H1 (cell line): ENCODE results near the gene SMYD3. TPM values are rescaled to one million over a fixed set of nuclear protein-coding genes. Genes with fewer than 3 reads are reported as not detected.

Experiments used
- CTCF ChIA-PET: fragments of 300-600 bp; sonication (Branson Sonifier 250); formaldehyde crosslinking; loops from one replicate; lab custom pipeline; 2021; ENCODE audit not compliant: partially characterized antibody; lab: Charles Lee
- POLR2A ChIA-PET: fragments of 300-600 bp; sonication (Branson Sonifier 250); formaldehyde crosslinking; loops from one replicate; lab custom pipeline; 2021; ENCODE audit warnings: inconsistent platforms; ENCODE audit not compliant: partially characterized antibody; lab: Charles Lee
- DNase-seq, 2 experiments: peaks; one replicate each; pipeline versions ENCODE4 v3.0.0 to v3.0.0-alpha.2; 2010 to 2022; ENCODE audit warnings: low spot score in 2 of 2, low read depth in 1 of 2, mixed read lengths in 1 of 2
- FAIRE-seq: peaks from 2 replicates; lab custom pipeline; 2011; peaks lifted over from hg19 to GRCh38; lab: Jason Lieb, UNC
- H2AFZ ChIP-seq: 2 replicates; pipeline ENCODE4 v1.8.1; 2012; ENCODE audit warnings: low read length, inconsistent platforms
- H2AK5ac ChIP-seq: 2 replicates; pipeline ENCODE4 v1.6.1; 2013; ENCODE audit warnings: low read depth, low read length
- H2BK120ac ChIP-seq: replicated peaks from 2 replicates; pipeline ENCODE3; 2013; ENCODE audit warnings: low read depth, low read length, inconsistent platforms
- H2BK12ac ChIP-seq: 2 replicates; pipeline ENCODE4 v1.6.1; 2013; ENCODE audit warnings: low read depth, low read length
- H2BK15ac ChIP-seq: 2 replicates; pipeline ENCODE4 v1.6.1; 2013; ENCODE audit warnings: low read length
- H2BK20ac ChIP-seq: 2 replicates; pipeline ENCODE4 v1.6.1; 2013; ENCODE audit warnings: low read length
- H2BK5ac ChIP-seq: 2 replicates; pipeline ENCODE4 v1.6.1; 2013; ENCODE audit warnings: low read depth, low read length
- H3K14ac ChIP-seq: 2 replicates; pipeline ENCODE4 v1.6.1; 2013; ENCODE audit warnings: inconsistent platforms; ENCODE audit not compliant: insufficient read length
- H3K18ac ChIP-seq: 2 replicates; pipeline ENCODE4 v1.6.1; 2013; ENCODE audit warnings: low read length; ENCODE audit errors: extremely low read depth
- H3K23ac ChIP-seq: 2 replicates; pipeline ENCODE4 v1.6.1; 2013; ENCODE audit warnings: inconsistent platforms; ENCODE audit not compliant: insufficient read length
- H3K23me2 ChIP-seq: 2 replicates; pipeline ENCODE4 v1.6.1; 2013; ENCODE audit warnings: low read depth, low read length
- H3K27ac ChIP-seq: 2 replicates; pipeline ENCODE4 v1.6.1; 2011; ENCODE audit warnings: low read depth, low read length, inconsistent platforms
- H3K27me3 ChIP-seq, 4 experiments: replicated peaks in 1 of 4; 1 replicate in 1 of 4; 2 replicates in 3 of 4; pipeline versions ENCODE4 v1.6.1 to v1.8.1; 2011 to 2013; ENCODE audit warnings: low read length in 3 of 4, mild to moderate bottlenecking in 3 of 4, inconsistent platforms in 2 of 4, mixed read lengths in 2 of 4, moderate library complexity in 1 of 4; ENCODE audit not compliant: control insufficient read depth in 3 of 4, insufficient read depth in 3 of 4; ENCODE audit errors: extremely low read depth in 1 of 4
- H3K36me3 ChIP-seq, 4 experiments: 2 replicates each; pipeline versions ENCODE4 v1.6.1 to v1.8.1; 2011 to 2013; ENCODE audit warnings: mild to moderate bottlenecking in 4 of 4, low read length in 3 of 4, moderate library complexity in 2 of 4, control low read depth in 1 of 4, inconsistent platforms in 1 of 4; ENCODE audit not compliant: insufficient read depth in 4 of 4, control insufficient read depth in 2 of 4
- H3K4ac ChIP-seq: replicated peaks from 2 replicates; pipeline ENCODE3; 2013; ENCODE audit warnings: low read length, low read depth, mixed read lengths, inconsistent platforms; ENCODE audit not compliant: insufficient read length
- H3K4me1 ChIP-seq, 4 experiments: replicated peaks in 1 of 4; 1 replicate in 1 of 4; 2 replicates in 3 of 4; pipeline versions ENCODE4 v1.6.1 to v1.8.1; 2011 to 2013; ENCODE audit warnings: low read length in 3 of 4, inconsistent platforms in 2 of 4, mixed read lengths in 1 of 4; ENCODE audit not compliant: insufficient read depth in 4 of 4, control insufficient read depth in 3 of 4
- H3K4me2 ChIP-seq, 2 experiments: 2 replicates each; pipeline versions ENCODE4 v1.6.1 to v1.8.1; 2011 to 2013; ENCODE audit warnings: low read depth in 2 of 2, low read length in 2 of 2, control low read depth in 1 of 2, inconsistent platforms in 1 of 2, mild to moderate bottlenecking in 1 of 2; ENCODE audit not compliant: insufficient read depth in 1 of 2
- H3K4me3 ChIP-seq, 4 experiments: fragments of 200-600, 300-600 bp in 1 of 4; sonication (generic), shearing (Covaris generic), sonication (Bioruptor Twin) in 1 of 4; 2 replicates each; pipeline versions ENCODE4 v1.5.1 to v1.8.1; 2011 to 2016; ENCODE audit warnings: low read length in 4 of 4, low read depth in 3 of 4, control low read depth in 2 of 4, inconsistent platforms in 2 of 4, mild to moderate bottlenecking in 2 of 4, mixed read lengths in 1 of 4, moderate library complexity in 1 of 4; ENCODE audit not compliant: insufficient read depth in 2 of 4; ENCODE audit errors: extremely low read depth in 1 of 4
- H3K56ac ChIP-seq: replicated peaks from 2 replicates; pipeline ENCODE3; 2013; ENCODE audit warnings: low read depth, mild to moderate bottlenecking, mixed read lengths, low read length, inconsistent platforms; ENCODE audit not compliant: insufficient read length
- H3K79me1 ChIP-seq: 2 replicates; pipeline ENCODE4 v1.6.1; 2013; ENCODE audit warnings: low read depth, low read length, control low read depth
- H3K79me2 ChIP-seq, 2 experiments: 2 replicates each; pipeline versions ENCODE4 v1.6.1 to v1.8.1; 2012 to 2013; ENCODE audit warnings: low read length in 2 of 2, mild to moderate bottlenecking in 2 of 2, inconsistent platforms in 1 of 2; ENCODE audit not compliant: insufficient read depth in 2 of 2, control insufficient read depth in 1 of 2
- H3K9ac ChIP-seq, 4 experiments: replicated peaks in 1 of 4; 1 replicate in 1 of 4; 2 replicates in 3 of 4; pipeline versions ENCODE4 v1.6.1 to v1.8.1; 2011 to 2013; ENCODE audit warnings: low read depth in 3 of 4, low read length in 3 of 4, control low read depth in 2 of 4, mild to moderate bottlenecking in 2 of 4, moderate library complexity in 2 of 4, inconsistent platforms in 1 of 4; ENCODE audit errors: extremely low read depth in 1 of 4
- H3K9me3 ChIP-seq, 2 experiments: 2 replicates each; pipeline versions ENCODE4 v1.6.1 to v1.8.1; 2012 to 2013; ENCODE audit warnings: mild to moderate bottlenecking in 2 of 2, moderate library complexity in 2 of 2, control low read depth in 1 of 2, inconsistent platforms in 1 of 2, low read depth in 1 of 2, low read length in 1 of 2, mixed read lengths in 1 of 2; ENCODE audit not compliant: insufficient read depth in 2 of 2
- H4K20me1 ChIP-seq, 2 experiments: replicated peaks in 1 of 2; 2 replicates each; pipeline versions ENCODE3 to v1.8.1; 2011 to 2013; ENCODE audit warnings: inconsistent platforms in 2 of 2, low read length in 2 of 2, mild to moderate bottlenecking in 1 of 2; ENCODE audit not compliant: insufficient read depth in 2 of 2, control insufficient read depth in 1 of 2
- H4K5ac ChIP-seq: 2 replicates; pipeline ENCODE4 v1.6.1; 2013; ENCODE audit warnings: low read length, low read depth, mixed read lengths, inconsistent platforms; ENCODE audit not compliant: insufficient read length
- H4K8ac ChIP-seq: 2 replicates; pipeline ENCODE4 v1.8.0; 2013; ENCODE audit warnings: mild to moderate bottlenecking, moderate library complexity, low read length, inconsistent platforms; ENCODE audit not compliant: insufficient read depth; ENCODE audit errors: extremely low read depth
- H4K91ac ChIP-seq: replicated peaks from 2 replicates; pipeline ENCODE3; 2013; ENCODE audit warnings: low read length, mixed read lengths, inconsistent platforms; ENCODE audit not compliant: insufficient read length
- BACH1 ChIP-seq: IDR thresholded peaks from 2 replicates; pipeline ENCODE4 v1.6.1; 2012; ENCODE audit warnings: low read length, improper control_type of control experiment
- CBX8 ChIP-seq: fragments of 300-800, 300-1000 bp; sonication (generic); IDR thresholded peaks from 2 replicates; pipeline ENCODE4 v1.7.1; 2016; ENCODE audit warnings: low read depth, low read length, borderline replicate concordance
- CHD1 ChIP-seq: IDR thresholded peaks from 2 replicates; pipeline ENCODE4 v1.6.1; 2012; ENCODE audit warnings: low read depth, low read length, improper control_type of control experiment
- EGR1 ChIP-seq: IDR thresholded peaks from 2 replicates; pipeline ENCODE4 v1.6.1; 2011; ENCODE audit warnings: low read depth, low read length, borderline replicate concordance
- JUN ChIP-seq: IDR thresholded peaks from 2 replicates; pipeline ENCODE4 v1.6.1; 2011; ENCODE audit warnings: low read depth, mild to moderate bottlenecking, improper control_type of control experiment, low read length
- NANOG ChIP-seq: IDR thresholded peaks from 2 replicates; pipeline ENCODE4 v1.6.1; 2011; ENCODE audit warnings: low read length, low read depth, mild to moderate bottlenecking, inconsistent platforms; ENCODE audit not compliant: insufficient read depth, poor library complexity, severe bottlenecking
- WGBS, 2 experiments: shearing (Covaris generic) in 1 of 2; methylation state at CpG; one replicate each; pipeline versions ENCODE4 v1.1.6 to v1.1.7; 2013 to 2015; ENCODE audit warnings: low lambda C conversion rate in 2 of 2, mixed read lengths in 2 of 2, inconsistent platforms in 1 of 2, low coverage in 1 of 2, missing lambda C conversion rate in 1 of 2; ENCODE audit not compliant: insufficient replicate concordance in 2 of 2, insufficient coverage in 1 of 2, insufficient read length in 1 of 2; ENCODE audit errors: extremely low coverage in 1 of 2, missing lambda C conversion rate in 1 of 2; 5-methylcytosine and 5-hydroxymethylcytosine counted together
- polyA plus RNA-seq, 7 experiments: library from polyadenylated mRNA; depleted of rRNA in 3 of 7; stranded (reverse) in 5 of 7; unstranded in 2 of 7; fragments of >200 nt in 5 of 7; fragments of 200-250 nt in 2 of 7; gene quantifications; 1 replicate in 5 of 7; 2 replicates in 1 of 7; 4 replicates in 1 of 7; pipeline versions ENCODE4 v1.2.1 to v1.2.3, GENCODE V29; 2011 to 2013; ENCODE audit warnings: missing spikeins in 2 of 7, mixed read lengths in 2 of 7
- total RNA-seq: library from RNA; stranded (reverse); fragmentation: NEBNext Ultra II Directional; extraction: Animal tissue kit (Norgen Biotek cat#: 25700); gene quantifications from 2 replicates; pipeline ENCODE4 v1.2.1, GENCODE V29; 2021

The SMYD3 gene
- total and polyA plus RNA-seq, 2 of the 8 experiments (the other 6 are each of a cell fraction or from before 2014, with no cell fraction given) = 17.3 to 25.4 TPM

- no peak overlapping the region for H2AK5ac ChIP-seq
- no peak overlapping the region for H4K91ac ChIP-seq
- H3K18ac ChIP-seq = no peak overlapping the region
- no peak overlapping the region for H2BK120ac ChIP-seq
- ChIA-PET POLR2A (no interaction called here), CTCF (interaction anchor here (1.2 to 2.1 kb wide), 2 partner anchors 19 to 29 kb away, joined by 3 to 5 read pairs; no protein-coding TSS in a partner anchor)
- H3K4ac ChIP-seq = no peak overlapping the region
- DNase-seq (no peak), FAIRE-seq (no peak)
- TF ChIP-seq CBX8 (no peak), EGR1 (no peak), JUN (no peak), NANOG (no peak), BACH1 (no peak), CHD1 (no peak)
- H3K9me3 ChIP-seq = no peaks in the 10 kb centered on the region
- H3K9ac ChIP-seq = no peak overlapping the region
- H3K36me3 ChIP-seq = peaks cover 3 to 47% (median 16%) of the 10 kb centered on the region in 4 experiments; a peak in 6 of 8 replicates
- H3K56ac ChIP-seq = no peak overlapping the region
- peaks cover 0 to 12% of the 10 kb centered on the region in 2 experiments; a peak in 1 of 4 replicates for H3K79me2 ChIP-seq
- no peak overlapping the region for H4K8ac ChIP-seq
- H2BK12ac ChIP-seq = no peak overlapping the region
- no peak overlapping the region for H2BK20ac ChIP-seq
- no peaks in the 10 kb centered on the region for H3K27me3 ChIP-seq
- H2BK5ac ChIP-seq = no peak overlapping the region
- no peak overlapping the region for H3K23ac ChIP-seq
- no peaks in the 10 kb centered on the region for H3K23me2 ChIP-seq
- no peak overlapping the region for H3K14ac ChIP-seq
- WGBS, 2 experiments = 81% methylated on average over 11 of the region's 11 CpGs; no CpG with 5 or more reads in 1 of the 2 experiments
- no peak overlapping the region for H3K4me2 ChIP-seq
- no peak overlapping the region for H3K27ac ChIP-seq
- H4K20me1 ChIP-seq = peaks cover 0 to 2% of the 10 kb centered on the region in 2 experiments
- no peak overlapping the region for H2BK15ac ChIP-seq
- H2AFZ ChIP-seq = no peak overlapping the region
- H4K5ac ChIP-seq = no peak overlapping the region
- H3K4me1 ChIP-seq = no peaks in the 10 kb centered on the region
- peaks cover 4% of the 10 kb centered on the region; the same call in 1 of the 2 replicates for H3K79me1 ChIP-seq
- no peak overlapping the region for H3K4me3 ChIP-seq
These were observed 43.3 kb upstream of the SMYD3 start for GRCh38 chr1:246550402-246550801.
